Measurements from ENCODE around the gene XPO1.

The XPO1 gene

DNA sequence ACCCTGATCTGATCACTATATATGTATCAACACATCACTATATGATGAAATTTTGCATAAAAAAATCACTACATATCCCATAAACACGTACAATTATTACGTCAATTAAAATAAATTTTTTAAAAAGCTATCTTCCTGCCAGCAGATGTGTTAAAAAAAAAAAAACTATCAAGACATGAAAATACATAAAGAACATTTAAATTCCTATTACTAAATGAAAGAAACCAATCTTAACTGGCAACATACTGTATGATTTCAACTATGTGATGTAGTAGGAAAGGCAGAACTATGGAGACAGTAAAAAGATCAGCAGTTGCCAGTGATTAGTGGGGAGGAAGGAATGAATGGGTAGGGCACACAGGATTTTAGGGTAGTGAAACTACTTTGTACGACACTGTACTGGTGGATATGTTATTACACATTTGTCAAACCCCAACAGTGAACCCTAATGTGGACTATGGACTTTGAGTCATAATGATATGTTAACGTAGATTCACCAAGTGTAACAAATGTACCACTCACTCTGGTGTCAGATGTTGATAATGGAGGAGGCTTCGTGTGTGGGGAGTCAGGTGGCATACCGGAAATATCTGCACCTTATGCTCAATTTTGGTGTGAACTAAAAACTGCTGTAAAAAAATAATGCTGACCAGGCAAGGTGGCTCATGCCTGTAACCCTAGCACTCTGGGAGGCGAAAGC lies 94.7 kb downstream of the XPO1 start:
- peaks cover 8% of the 10 kb centered on the region for H3K4me1 ChIP-seq (ENCODE audit: insufficient read depth, low read length)
- H3K9ac ChIP-seq (ENCODE audit: low read length): no peak overlapping the region
- no peak overlapping the region for H3K4me3 ChIP-seq (ENCODE audit: low read depth in 1 of 2, low read length in 2 of 2)
- no peaks in the 10 kb centered on the region for H3K36me3 ChIP-seq (ENCODE audit: insufficient read depth, low read length)
- H3K27me3 ChIP-seq (ENCODE audit: control insufficient read depth in 1 of 2, insufficient read depth in 2 of 2, low read length in 2 of 2): no peaks in the 10 kb centered on the region
- no peak overlapping the region for H3K27ac ChIP-seq (ENCODE audit: low read depth, low read length)
- H3K9me3 ChIP-seq (ENCODE audit: low read length): no peaks in the 10 kb centered on the region

DNA sequence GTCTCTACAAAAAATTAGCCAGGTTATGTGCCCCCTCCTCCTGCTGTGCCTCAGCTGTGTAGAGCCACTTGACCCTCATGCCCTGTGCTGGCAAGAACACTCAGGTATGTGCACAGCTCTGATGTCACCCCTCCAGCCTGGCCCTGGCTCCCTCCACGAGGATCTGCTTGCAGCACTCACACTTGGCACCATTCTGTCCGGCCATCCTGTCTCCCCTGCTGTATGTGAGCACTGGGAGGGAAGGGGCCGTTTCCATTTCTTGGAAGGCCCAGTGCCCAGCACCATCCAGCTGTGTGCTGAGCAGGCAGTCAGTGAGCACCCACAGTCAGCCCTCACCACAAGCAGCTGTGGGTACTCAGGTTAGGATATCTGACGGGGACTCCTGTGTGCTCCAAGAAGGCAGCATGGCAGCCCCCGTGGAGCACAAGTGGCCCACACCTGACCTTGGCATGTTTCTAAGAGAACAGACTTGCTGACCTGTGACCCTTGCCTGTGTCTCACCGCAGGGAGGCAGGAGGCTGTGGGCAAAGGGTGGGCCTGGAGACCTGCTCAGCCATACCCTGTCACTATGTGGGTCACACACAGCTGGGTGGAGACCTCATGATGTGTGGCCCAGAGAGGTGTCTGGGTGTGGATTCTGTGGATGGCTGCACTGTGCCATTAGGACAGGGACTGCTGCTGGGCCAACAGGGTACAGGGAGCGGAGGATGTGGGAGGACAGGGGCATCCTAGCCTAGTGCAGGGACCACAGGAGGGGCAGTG lies 98.7 kb downstream of the XPO1 start:
- H3K4me1 ChIP-seq (ENCODE audit: insufficient read depth, low read length): peaks cover 8% of the 10 kb centered on the region
- no peaks in the 10 kb centered on the region for H3K9me3 ChIP-seq (ENCODE audit: low read length)
- H3K27me3 ChIP-seq (ENCODE audit: control insufficient read depth in 1 of 2, insufficient read depth in 2 of 2, low read length in 2 of 2): no peaks in the 10 kb centered on the region
- no peak overlapping the region for H3K27ac ChIP-seq (ENCODE audit: low read depth, low read length)
- H3K9ac ChIP-seq (ENCODE audit: low read length): no peak overlapping the region
- no peak overlapping the region for H3K4me3 ChIP-seq (ENCODE audit: low read depth in 1 of 2, low read length in 2 of 2)
- no peaks in the 10 kb centered on the region for H3K36me3 ChIP-seq (ENCODE audit: insufficient read depth, low read length)

GRCh38 chr2:61438670-61439069 lies 99.5 kb downstream of the XPO1 start:
- H3K4me3 ChIP-seq (ENCODE audit: low read depth in 1 of 2, low read length in 2 of 2): no peak overlapping the region
- no peak overlapping the region for H3K27ac ChIP-seq (ENCODE audit: low read depth, low read length)
- H3K9ac ChIP-seq (ENCODE audit: low read length): no peak overlapping the region
- H3K4me1 ChIP-seq (ENCODE audit: insufficient read depth, low read length): peaks cover 12% of the 10 kb centered on the region
- H3K36me3 ChIP-seq (ENCODE audit: insufficient read depth, low read length): no peaks in the 10 kb centered on the region
- H3K27me3 ChIP-seq (ENCODE audit: control insufficient read depth in 1 of 2, insufficient read depth in 2 of 2, low read length in 2 of 2): no peaks in the 10 kb centered on the region
- no peaks in the 10 kb centered on the region for H3K9me3 ChIP-seq (ENCODE audit: low read length)

- Histone ChIP-seq H3K9ac (ENCODE audit: low read length) (no peak overlapping the region), H3K36me3 (ENCODE audit: insufficient read depth, low read length) (no peaks in the 10 kb centered on the region), H3K27me3 (ENCODE audit: control insufficient read depth in 1 of 2, insufficient read depth in 2 of 2, low read length in 2 of 2) (no peaks in the 10 kb centered on the region), H3K9me3 (ENCODE audit: low read length) (no peaks in the 10 kb centered on the region), H3K27ac (ENCODE audit: low read depth, low read length) (no peak overlapping the region), H3K4me3 (ENCODE audit: low read depth in 1 of 2, low read length in 2 of 2) (no peak overlapping the region), H3K4me1 (ENCODE audit: insufficient read depth, low read length) (peaks cover 14% of the 10 kb centered on the region)
These were observed 101.0 kb downstream of the XPO1 start for GRCh38 chr2:61437170-61437569.

DNA sequence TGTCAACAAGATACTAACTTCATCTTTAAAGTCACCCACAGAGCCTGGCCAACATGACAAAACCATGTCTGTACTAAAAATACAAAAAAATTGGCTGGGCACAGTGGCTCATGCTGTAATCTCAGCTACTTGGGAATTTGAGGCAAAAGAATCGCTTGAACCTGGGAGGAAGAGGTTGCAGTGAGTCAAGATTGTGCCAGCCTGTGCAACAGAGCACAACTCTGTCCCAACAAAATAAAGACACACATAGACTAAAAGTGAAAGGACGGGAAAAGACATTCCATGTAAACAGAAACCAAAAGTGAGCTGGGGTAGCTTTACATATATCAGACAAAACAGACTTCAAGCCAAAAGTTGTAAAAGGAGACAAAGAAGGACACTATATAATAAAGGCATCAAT lies 102.1 kb downstream of the XPO1 start:
- no peaks in the 10 kb centered on the region for H3K36me3 ChIP-seq (ENCODE audit: insufficient read depth, low read length)
- H3K4me3 ChIP-seq (ENCODE audit: low read depth in 1 of 2, low read length in 2 of 2): no peak overlapping the region
- H3K9ac ChIP-seq (ENCODE audit: low read length): no peak overlapping the region
- no peaks in the 10 kb centered on the region for H3K27me3 ChIP-seq (ENCODE audit: control insufficient read depth in 1 of 2, insufficient read depth in 2 of 2, low read length in 2 of 2)
- H3K27ac ChIP-seq (ENCODE audit: low read depth, low read length): no peak overlapping the region
- peaks cover 14% of the 10 kb centered on the region for H3K4me1 ChIP-seq (ENCODE audit: insufficient read depth, low read length)
- H3K9me3 ChIP-seq (ENCODE audit: low read length): no peaks in the 10 kb centered on the region

DNA sequence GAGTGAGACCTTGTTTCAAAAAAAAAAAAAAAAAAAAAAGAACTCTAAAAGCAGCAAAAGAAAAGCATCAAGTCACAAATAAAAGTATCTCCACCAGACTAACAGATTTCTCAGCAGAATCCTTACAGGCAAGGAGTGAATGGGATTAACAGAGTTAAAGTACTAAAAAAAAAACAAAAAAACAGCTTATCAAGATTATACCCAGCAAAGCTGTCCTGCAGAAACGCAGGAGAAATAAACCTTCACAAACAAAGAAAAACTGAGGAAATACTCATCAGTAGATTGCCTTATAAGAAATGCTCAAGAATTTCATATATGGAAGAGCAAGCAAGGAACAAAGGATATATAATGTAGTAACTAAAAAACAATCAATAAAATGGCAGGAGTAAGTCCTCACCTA lies 102.9 kb downstream of the XPO1 start:
- Histone ChIP-seq H3K27me3 (ENCODE audit: control insufficient read depth in 1 of 2, insufficient read depth in 2 of 2, low read length in 2 of 2) (no peaks in the 10 kb centered on the region), H3K4me3 (ENCODE audit: low read depth in 1 of 2, low read length in 2 of 2) (no peak overlapping the region), H3K36me3 (ENCODE audit: insufficient read depth, low read length) (no peaks in the 10 kb centered on the region), H3K4me1 (ENCODE audit: insufficient read depth, low read length) (peaks cover 14% of the 10 kb centered on the region), H3K9ac (ENCODE audit: low read length) (no peak overlapping the region), H3K9me3 (ENCODE audit: low read length) (no peaks in the 10 kb centered on the region), H3K27ac (ENCODE audit: low read depth, low read length) (no peak overlapping the region)

GRCh38 chr2:61434314-61434713 lies 103.8 kb downstream of the XPO1 start:
- Histone ChIP-seq H3K9ac (ENCODE audit: low read length) (no peak overlapping the region), H3K4me1 (ENCODE audit: insufficient read depth, low read length) (peaks cover 9% of the 10 kb centered on the region), H3K27me3 (ENCODE audit: control insufficient read depth in 1 of 2, insufficient read depth in 2 of 2, low read length in 2 of 2) (no peaks in the 10 kb centered on the region), H3K27ac (ENCODE audit: low read depth, low read length) (no peak overlapping the region), H3K36me3 (ENCODE audit: insufficient read depth, low read length) (no peaks in the 10 kb centered on the region), H3K4me3 (ENCODE audit: low read depth in 1 of 2, low read length in 2 of 2) (no peak overlapping the region), H3K9me3 (ENCODE audit: low read length) (no peaks in the 10 kb centered on the region)

DNA sequence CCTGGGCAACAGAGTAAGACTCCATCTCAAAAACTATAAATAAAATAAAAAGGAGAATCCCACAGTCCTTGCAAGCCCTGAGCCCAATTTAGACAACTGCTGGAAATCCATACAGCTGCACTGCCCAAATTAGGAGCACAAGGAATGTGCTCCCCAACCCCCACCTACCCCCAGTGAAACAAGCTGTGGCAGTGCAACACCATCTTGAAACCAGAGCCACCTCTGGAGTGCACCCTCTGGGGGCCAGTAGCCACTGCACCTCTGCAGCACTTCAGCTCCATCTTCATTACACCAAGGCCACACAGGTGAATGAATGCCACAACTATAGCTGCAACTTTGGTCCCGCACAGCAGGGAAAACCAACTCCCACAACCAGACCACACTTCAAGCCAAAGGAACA lies 104.5 kb downstream of the XPO1 start:
- no peak overlapping the region for H3K4me3 ChIP-seq (ENCODE audit: low read depth in 1 of 2, low read length in 2 of 2)
- peaks cover 7% of the 10 kb centered on the region for H3K4me1 ChIP-seq (ENCODE audit: insufficient read depth, low read length)
- H3K36me3 ChIP-seq (ENCODE audit: insufficient read depth, low read length): no peaks in the 10 kb centered on the region
- H3K27ac ChIP-seq (ENCODE audit: low read depth, low read length): no peak overlapping the region
- H3K9me3 ChIP-seq (ENCODE audit: low read length): no peaks in the 10 kb centered on the region
- H3K9ac ChIP-seq (ENCODE audit: low read length): no peak overlapping the region
- no peaks in the 10 kb centered on the region for H3K27me3 ChIP-seq (ENCODE audit: control insufficient read depth in 1 of 2, insufficient read depth in 2 of 2, low read length in 2 of 2)

DNA sequence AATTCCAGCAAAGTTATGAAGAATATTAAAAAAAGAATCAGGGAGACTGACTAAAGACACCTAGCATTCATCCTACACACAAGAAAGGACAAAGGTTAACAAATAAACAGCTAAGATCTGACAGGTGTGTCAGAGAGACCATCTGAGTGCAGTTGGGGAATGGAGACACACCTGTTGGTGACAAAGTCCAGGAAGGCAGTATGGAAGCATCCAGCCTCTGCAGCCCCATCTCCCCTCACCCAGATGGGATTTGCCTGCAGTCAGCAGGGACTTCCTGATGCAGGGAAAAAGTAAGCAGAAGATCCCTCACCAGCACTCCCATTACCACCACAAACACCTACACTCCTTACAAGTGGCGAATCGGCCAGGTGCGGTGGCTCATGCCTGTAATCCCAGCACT lies 105.2 kb downstream of the XPO1 start:
- Histone ChIP-seq H3K27ac (ENCODE audit: low read depth, low read length) (no peak overlapping the region), H3K27me3 (ENCODE audit: control insufficient read depth in 1 of 2, insufficient read depth in 2 of 2, low read length in 2 of 2) (no peaks in the 10 kb centered on the region), H3K4me1 (ENCODE audit: insufficient read depth, low read length) (peaks cover 7% of the 10 kb centered on the region), H3K36me3 (ENCODE audit: insufficient read depth, low read length) (no peaks in the 10 kb centered on the region), H3K9ac (ENCODE audit: low read length) (no peak overlapping the region), H3K4me3 (ENCODE audit: low read depth in 1 of 2, low read length in 2 of 2) (no peak overlapping the region), H3K9me3 (ENCODE audit: low read length) (no peaks in the 10 kb centered on the region)

DNA sequence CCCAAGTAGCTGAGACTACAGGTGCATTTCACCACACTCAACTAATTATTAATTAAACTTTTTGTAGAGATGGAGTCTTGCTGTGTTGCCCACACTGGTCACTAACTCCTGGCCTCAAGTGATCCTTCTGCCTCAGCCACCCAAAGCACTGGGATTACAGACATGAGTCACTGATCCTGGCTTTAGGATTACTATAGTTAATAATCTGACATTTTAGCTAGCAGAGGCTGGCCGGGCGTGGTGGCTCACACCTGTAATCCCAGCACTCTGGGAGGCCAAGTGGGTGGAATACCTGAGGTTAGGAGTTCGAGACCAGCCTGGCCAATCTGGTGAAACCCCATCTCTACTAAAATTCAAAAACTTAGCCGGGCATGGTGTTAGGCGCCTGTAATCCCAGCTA lies 106.8 kb downstream of the XPO1 start:
- Histone ChIP-seq H3K36me3 (ENCODE audit: insufficient read depth, low read length) (no peaks in the 10 kb centered on the region), H3K9me3 (ENCODE audit: low read length) (no peaks in the 10 kb centered on the region), H3K9ac (ENCODE audit: low read length) (no peak overlapping the region), H3K4me3 (ENCODE audit: low read depth in 1 of 2, low read length in 2 of 2) (no peak overlapping the region), H3K27me3 (ENCODE audit: control insufficient read depth in 1 of 2, insufficient read depth in 2 of 2, low read length in 2 of 2) (no peaks in the 10 kb centered on the region), H3K27ac (ENCODE audit: low read depth, low read length) (no peak overlapping the region), H3K4me1 (ENCODE audit: insufficient read depth, low read length) (peaks cover 9% of the 10 kb centered on the region)
